ENCODE results near the gene TGM2.

TGM2 gene

GRCh38 chr20:38129248-38129865, 35.7 kb downstream of the TGM2 start:
- no peak for DNase-seq

GRCh38 chr20:38128691-38129090, 36.4 kb downstream of the TGM2 start:
- no peak for DNase-seq

GRCh38 chr20:38127920-38128528, 37.0 kb downstream of the TGM2 start:
- DNase-seq, result no peak

GRCh38 chr20:38126932-38127621, 38.0 kb downstream of the TGM2 start:
- peak in 1 of 2 experiments; percentile 50 for DNase-seq

GRCh38 chr20:38126146-38126921, 38.7 kb downstream of the TGM2 start:
- no peak for DNase-seq

GRCh38 chr20:38125157-38126056, 39.7 kb downstream of the TGM2 start:
- peak; percentile 15 to 73 for DNase-seq

- no peak for DNase-seq
These were observed 42.0 kb downstream of the TGM2 start for GRCh38 chr20:38123021-38123587.

- no peak for DNase-seq
These were observed 43.3 kb downstream of the TGM2 start for GRCh38 chr20:38121741-38122140.

GRCh38 chr20:38120625-38120988, 44.5 kb downstream of the TGM2 start:
- DNase-seq, result no peak

GRCh38 chr20:38119446-38119845, 45.6 kb downstream of the TGM2 start:
- no peak for DNase-seq

GRCh38 chr20:38117635-38118034, 47.4 kb downstream of the TGM2 start:
- no peak for DNase-seq

- DNase-seq, result no peak
These were observed 47.9 kb downstream of the TGM2 start for GRCh38 chr20:38117205-38117604.

- no peak for DNase-seq
These were observed 48.5 kb downstream of the TGM2 start for GRCh38 chr20:38116409-38117165.

GRCh38 chr20:38115896-38116295, 49.2 kb downstream of the TGM2 start:
- no peak for DNase-seq

GRCh38 chr20:38115205-38115604, 49.9 kb downstream of the TGM2 start:
- DNase-seq, result no peak

- DNase-seq, result no peak
These were observed 50.7 kb downstream of the TGM2 start for GRCh38 chr20:38114353-38114791.

- no peak for DNase-seq
These were observed 51.4 kb downstream of the TGM2 start for GRCh38 chr20:38113401-38114325.

- no peak for DNase-seq
These were observed 52.2 kb downstream of the TGM2 start for GRCh38 chr20:38112930-38113294.

GRCh38 chr20:38112261-38112929, 52.7 kb downstream of the TGM2 start:
- no peak for DNase-seq
